Fibroblast of skin of left quadriceps (primary cell): ENCODE data around the gene ADIPOR2.
"Not testable (repeated sequence)": the region's sequence is repeated elsewhere in the genome, so short reads cannot be mapped to it uniquely, and the experiment has no call there.

Source experiments
- DNase-seq, 2 experiments: peaks; one replicate each; pipeline ENCODE4 v3.0.0-alpha.2; 2013; ENCODE audit warnings: low read depth in 2 of 2

ADIPOR2 gene

DNA sequence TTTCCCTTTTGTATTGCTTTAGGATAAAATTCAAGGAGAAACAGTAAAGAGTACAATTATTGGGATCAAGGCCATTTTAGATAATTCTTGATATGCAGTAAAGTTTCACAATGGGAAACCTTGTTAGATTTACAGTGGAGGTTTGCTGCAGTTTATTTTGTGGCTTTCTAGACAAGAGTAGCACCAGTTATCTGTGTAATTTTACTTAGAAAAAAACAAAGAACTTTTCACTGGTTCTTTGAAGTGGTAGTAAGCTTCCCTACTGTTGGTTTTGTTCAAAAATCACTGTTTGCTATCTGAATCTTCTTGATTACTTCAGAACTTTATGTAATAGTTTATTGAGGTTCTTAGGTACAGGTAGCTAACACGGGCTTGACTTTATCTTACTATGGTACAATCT, 42.0 kb downstream of the ADIPOR2 start:
- no peak for DNase-seq

DNA sequence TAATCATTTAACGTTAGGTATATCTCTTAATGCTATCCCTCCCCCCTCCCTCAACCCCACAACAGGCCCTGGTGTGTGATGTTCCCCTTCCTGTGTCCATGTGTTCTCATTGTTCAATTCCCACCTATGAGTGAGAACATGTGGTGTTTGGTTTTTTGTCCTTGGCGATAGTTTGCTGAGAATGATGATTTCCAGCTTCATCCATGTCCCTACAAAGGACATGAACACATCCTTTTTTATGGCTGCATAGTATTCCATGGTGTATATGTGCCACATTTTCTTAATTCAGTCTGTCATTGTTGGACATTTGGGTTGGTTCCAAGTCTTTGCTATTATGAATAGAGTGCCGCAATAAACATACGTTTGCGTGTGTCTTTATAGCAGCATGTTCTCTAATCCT, 42.8 kb downstream of the ADIPOR2 start:
- DNase-seq, result not testable (repeated sequence)

DNA sequence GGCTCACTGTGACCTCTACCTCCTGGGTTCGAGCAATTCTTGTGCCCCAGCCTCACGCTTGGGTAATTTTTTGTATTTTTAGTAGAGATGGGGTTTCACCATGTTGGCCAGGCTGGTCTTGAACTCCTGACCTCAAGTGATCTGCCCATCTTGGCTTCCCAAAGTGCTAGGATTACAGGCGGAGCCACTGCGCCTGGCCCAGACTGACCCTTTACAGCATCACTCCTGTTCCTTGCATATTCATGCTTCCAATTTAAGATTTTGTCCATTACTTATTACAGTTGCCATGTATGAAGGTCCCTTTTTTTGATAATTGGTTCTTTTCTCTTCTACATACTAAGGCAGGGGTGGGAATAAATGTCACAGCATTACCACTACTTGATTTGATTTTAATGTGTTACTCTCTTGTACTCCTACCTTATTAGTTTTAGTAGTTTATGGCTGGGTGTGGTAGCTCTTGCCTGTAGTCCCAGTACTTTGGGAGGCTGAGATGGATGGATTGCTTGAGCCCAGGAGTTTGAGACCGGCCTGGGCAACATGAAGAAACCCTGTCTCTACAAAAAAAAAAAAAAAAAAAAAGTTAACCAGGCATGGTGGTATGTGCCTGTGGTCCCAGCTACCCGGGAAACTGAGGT, 46.9 kb downstream of the ADIPOR2 start:
- DNase-seq, result no peak

DNA sequence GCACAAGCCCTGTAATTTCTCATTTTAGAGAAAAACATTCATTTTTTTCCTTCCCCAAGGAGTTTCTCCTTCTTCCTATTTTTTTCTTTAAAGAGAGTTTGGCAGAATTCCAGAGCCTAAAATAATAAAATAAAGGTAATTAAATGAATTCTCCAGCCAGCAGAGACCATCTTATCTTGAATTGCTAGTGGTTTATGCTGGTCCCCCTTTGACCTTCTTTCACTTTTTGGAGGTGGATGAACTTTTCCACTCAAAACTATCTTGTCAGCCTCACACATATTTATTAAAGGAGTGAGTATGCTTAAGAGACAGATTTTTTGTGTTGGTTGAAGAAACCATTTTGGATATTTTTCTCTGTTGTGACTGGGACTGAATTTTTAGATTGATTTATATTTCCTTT, 47.6 kb downstream of the ADIPOR2 start:
- DNase-seq, result no peak

DNA sequence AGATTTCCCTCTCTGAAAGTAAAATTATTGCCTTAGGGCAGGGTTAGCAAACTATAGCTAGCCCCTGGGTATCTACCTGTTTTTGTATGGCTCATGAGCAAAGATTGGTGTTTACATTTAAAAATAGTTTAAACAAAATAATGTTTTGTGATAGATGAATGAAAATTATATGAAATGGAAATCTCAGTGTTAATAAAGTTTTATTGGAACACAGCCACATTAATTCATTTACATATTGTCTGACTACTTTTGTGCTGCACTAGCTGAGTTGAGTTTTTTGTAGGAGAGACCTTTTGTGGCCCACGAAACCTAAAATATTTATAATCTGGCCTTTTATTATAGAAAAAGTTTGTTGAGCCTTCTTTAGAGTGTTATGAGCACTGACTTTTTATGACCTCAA, 48.5 kb downstream of the ADIPOR2 start:
- no peak for DNase-seq

DNA sequence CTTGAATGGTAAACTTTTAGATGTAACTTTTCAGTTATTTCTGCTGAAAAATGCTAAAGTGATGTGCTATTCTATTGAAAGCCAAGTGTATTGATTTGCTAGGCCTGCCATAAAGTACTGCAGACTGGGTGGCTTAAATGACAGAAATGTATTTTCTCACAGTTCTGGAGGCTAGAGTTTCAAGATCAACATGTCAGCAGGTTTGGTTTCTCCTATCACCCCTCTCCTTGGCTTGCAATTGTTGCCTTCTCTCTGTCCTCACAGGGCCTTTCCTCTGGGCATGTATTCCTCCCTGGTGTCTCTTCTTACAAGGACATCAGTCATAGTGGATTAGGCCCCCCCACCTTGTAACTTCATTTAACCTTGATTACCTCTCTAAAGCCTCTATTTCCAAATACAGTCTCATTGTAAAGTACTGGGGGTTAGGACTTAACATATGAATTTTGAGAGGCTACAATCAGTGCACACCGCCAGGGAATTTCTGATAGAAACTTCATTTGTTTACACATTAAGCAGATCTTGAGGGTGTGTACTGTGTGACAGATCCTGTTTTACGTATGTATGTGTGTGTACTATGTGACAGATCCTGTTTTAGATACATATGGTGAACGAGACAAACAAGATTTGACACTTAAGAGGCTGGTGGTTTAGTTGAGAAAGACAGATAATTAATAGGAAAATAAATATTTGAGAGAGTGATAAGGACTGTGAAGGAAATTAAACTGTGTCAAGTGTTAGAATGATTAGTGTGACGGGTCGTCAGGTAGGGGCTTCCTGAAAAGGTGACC, 49.5 kb downstream of the ADIPOR2 start:
- no peak for DNase-seq

DNA sequence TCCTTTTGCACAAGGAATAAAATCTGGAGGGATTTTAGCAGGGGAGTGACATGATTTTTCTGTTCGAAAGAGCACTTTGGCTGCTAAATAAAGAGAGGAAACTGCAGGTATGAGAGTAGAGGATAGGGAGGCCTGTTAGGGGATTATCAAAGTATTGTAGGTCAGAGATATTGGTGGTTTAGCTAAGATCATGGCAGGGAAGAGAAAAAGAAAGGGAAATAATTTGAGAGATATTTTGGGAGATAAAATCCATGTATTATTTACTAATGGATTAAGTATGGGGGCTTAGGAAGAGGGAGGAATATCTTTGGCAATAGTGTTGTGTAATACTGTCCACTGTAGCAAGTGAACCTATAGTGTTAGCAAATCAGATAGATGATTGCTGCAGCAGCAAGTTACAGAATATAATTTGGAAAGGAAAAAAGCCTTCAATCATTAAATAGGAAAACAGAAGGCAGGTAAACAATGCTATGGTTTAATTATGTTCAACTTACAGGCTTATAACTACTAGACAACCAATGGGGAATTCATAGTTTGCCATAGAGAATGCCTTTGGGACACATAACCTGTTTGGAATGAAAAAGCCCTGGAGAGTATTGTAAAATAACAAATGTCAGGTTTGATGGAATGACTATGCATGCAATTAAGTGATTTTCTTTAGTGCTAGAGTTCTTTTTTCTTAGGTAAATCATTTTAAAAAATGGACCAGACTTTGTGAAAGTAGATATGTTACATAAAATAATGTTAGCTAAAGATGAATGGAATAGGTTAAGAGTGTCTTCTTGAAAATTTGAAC, 50.5 kb downstream of the ADIPOR2 start:
- no peak for DNase-seq

DNA sequence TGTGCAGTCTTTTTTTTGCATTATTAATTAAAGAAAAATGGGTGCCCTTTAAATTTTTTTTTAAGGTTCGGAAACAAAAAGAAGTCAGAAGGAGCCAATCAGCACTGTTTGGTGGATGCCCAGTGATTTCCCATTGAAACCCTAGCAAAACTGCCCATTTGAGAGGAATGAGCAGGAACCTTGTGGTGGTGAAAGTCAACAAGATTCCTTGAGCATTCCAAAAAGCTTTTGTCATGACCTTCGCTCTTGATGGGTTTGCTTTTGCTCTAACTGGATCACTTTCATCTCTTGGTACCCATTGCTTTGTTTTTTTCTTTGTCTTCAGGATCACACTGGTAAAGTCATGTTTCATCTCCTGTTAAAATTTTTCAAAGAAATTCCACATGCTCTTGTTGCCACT, 54.1 kb downstream of the ADIPOR2 start:
- no peak for DNase-seq

DNA sequence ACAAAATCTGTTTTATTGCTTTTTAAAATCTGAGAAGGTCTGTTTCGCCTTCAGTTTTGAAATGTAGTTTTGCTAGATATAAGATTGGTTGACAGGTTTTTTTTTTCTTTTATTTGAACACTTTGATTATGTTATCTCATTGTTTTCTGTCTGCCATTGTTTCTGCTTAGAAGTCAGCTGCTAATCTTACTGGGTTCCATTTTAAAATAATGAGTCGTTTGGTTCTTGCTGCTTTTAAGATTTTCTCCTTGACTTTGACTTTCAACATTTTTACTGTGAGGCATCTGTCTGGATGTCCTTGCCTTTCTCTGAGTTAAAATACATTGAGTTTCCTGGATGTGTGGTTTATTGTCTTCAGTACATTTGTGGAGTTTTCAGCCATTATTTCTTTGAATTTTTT, 56.7 kb downstream of the ADIPOR2 start:
- DNase-seq, result no peak

DNA sequence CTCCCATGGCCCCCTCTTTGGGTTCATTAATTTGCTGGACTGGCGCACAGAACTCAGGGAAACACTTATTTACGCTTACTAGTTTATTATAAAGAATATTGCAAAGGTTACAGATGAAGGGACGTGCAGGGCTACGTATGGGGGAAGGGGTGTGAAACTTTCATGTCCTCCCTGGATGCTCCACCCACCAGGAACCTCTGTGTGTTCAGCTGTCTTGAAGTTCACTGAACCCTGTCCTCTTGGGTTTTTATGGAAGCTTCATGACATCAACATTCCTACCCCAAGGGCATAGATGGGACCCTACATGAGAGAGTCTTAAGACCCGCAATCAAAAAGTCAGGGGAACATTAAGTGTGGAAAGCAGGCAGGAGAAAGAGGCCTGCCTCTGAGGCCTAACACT, 58.1 kb downstream of the ADIPOR2 start:
- DNase-seq, result no peak

DNA sequence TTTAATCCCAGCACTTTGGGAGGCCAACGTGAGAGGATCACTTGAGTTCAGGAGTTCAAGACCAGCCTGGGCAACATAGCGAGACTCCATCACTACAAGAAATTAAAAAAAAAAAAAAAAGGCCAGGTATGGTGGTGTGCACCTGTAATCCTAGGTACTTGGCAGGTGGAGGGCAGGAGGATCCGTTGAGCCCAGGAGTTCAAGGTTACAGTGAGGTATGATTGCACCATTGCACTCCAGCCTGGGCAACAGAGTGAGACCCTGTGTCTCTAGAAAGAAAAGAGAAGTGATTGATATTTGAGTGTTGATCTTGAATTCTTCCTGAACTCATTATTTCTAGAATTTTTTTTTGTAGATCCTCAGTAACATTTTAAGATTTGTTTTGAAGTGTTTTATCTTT, 59.4 kb downstream of the ADIPOR2 start:
- no peak for DNase-seq

DNA sequence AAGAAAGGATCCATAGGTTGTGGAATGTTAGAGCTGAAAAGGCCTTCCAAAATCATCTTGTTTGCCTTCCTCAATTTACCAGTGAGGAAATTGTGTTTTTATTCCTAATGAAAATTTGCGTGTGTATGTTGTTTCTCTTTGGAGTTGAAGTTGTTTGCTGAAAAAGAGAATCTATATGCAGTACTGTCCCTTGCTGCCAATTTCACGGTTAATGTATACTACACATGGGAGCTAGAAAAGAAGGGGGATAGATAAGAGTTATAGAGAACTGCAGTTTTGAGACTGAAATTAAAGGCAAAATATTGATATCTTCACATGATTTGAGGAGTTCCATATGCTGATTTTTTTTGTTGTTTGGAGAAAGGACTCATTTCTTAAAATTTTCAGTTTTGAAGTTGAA, 67.5 kb downstream of the ADIPOR2 start:
- no peak for DNase-seq

DNA sequence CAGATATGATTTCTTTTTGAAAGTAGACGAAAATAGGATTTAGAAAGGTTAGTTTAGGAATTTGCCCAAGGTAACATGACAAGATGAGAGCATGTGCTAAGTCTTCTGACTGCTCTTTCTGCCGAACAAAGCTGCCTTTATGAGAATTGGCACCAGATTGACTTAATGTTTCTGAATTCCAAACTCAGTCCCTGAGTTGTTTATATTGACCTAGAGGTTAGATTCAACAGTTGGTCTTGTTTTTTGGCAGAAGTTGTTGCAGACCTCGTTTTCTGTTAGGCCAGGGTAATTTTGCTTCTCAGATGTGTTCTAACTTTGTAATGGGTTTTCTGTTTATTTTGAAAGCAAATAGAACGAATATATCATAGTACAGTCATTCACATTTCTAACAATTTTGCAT, 68.0 kb downstream of the ADIPOR2 start:
- no peak for DNase-seq

DNA sequence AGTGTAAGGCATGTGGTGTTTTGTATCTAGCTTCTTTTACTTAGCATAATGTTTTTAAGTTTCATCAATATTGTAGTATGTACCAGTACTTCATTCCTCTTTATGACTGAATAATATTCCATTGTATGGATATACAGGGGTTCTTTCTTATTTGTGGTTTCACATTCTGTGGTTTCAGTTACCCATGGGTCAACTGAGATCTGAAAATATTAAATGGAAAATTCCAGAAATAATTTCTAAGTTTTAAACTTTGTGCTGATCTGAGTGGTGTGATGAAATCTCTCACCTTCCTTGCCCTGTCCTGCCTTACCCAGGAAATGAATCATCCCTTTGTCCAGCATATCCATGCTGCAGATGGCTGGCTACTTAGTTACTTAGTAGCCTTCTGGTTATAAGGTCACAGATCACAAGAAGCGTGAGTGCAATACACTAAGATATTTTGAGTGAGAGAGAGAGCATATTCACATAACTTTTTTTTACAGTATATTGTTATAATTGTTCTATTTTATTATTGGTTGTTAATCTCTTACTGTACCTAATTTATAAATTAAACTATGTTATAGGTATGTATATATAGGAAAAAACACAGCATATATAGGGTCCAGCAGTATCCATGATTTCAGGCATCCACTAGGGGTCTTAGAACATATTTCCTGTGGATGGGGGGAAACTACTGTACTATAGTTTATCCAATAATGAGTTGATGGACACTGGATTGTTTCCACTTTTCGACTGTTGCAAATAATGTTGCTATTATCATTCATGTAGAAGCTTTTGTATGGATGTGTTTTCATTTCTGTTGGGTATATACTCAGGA, 69.9 kb downstream of the ADIPOR2 start:
- no peak for DNase-seq

DNA sequence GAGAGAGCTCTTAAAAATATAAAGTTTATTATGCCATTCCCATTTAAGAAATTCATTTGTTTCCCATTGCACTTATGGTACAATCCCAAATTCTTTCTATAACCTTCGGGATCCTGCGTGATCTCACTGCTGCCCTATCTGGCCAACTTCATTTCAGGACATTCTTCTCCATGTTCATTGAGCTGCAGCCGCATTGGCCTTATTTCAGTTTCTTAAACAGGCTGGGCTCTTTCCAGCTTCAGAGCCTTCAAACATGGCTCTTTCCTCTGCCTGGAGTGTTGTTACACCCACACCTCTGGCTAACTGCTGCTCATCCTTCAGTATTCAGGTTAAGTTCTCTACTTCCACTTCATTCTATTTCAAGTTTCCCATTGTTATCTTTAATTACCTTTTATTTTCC, 71.0 kb downstream of the ADIPOR2 start:
- DNase-seq, result no peak

DNA sequence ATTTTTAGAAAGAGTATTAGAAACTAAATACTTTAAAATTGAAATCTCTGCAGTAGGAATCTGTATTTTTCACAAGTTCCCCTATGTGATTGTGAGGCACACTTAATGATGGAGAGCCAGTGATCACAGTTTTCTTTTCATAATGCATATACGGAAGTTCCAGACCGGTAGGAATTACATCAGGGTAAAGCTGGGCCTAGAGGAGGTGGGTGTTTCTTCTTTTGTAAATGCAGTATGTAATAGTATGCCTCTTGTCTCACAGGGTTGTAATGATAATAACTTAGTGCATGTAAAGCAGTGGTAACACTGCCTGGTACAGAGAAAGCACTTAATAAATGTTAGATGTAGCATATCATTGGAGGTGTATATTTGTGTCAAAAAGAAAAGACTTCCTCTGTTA, 72.3 kb downstream of the ADIPOR2 start:
- no peak for DNase-seq

DNA sequence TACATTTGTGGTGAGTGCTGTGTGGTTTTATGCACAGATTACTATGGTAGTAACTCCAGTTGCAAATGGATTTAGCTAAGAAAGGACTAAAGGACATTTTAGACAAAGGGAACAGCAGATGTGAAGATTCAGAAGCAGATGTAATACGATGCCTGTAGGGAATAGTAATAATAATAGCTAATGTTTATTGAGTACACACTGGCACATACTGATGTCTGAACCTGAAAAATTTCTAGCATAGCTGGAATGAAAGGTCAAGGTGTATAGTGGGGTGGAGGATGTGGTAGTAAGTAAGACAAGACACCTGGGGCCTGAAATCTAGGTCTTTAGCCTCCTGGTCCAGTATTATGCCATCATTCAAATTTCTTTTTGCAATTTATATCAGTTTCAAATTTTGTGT, 75.2 kb downstream of the ADIPOR2 start:
- DNase-seq, result no peak

DNA sequence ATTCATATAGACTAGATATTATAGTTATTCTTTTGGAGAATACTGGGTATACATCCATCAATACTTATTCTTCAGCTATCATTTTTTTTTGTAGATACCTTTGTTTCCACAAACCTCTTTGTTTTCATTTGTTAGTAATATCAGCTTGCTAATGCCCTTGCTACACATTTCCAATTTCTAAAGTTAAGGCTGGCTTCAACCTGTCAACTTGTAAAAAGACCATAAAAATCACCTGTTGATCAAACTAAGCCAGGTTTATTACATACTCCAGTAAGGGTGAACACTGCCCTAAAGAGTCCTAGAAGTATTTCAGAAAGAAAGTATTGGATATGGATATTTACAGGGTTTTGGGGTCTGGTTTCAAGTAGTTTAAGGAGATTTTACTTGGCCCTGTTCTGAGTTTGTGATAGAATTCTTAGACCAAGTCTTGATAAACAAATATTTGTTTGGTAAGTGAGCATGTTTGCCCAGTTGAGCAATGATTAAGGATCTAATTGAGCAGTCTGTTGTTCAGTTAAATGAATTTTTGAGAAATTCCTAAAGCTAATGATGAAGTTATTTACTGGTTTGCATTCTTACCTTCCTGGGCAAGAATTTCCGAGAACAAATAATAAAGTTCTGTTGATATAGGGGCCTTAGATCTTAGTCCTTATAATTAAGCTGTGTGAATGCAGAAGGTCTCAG, 76.7 kb downstream of the ADIPOR2 start:
- DNase-seq, result no peak

DNA sequence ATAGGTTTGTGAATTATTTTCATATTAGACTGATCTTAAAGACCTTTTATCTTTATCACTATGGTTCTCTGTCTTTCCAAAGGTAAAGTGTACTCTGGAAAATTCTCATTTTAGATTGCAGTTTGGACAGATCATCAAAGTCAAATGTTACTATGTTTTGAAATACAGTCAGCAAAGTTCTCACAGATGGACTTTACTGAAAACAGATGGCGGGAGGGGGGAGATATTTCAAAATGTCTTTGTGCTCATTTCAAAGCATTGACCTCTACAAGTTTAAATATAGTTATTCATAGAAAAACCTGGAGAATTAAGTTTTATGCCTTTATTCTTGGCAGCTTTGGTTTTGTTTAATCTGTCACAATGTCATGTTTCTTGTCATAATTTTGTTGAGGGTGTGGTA, 77.7 kb downstream of the ADIPOR2 start:
- DNase-seq, result no peak

DNA sequence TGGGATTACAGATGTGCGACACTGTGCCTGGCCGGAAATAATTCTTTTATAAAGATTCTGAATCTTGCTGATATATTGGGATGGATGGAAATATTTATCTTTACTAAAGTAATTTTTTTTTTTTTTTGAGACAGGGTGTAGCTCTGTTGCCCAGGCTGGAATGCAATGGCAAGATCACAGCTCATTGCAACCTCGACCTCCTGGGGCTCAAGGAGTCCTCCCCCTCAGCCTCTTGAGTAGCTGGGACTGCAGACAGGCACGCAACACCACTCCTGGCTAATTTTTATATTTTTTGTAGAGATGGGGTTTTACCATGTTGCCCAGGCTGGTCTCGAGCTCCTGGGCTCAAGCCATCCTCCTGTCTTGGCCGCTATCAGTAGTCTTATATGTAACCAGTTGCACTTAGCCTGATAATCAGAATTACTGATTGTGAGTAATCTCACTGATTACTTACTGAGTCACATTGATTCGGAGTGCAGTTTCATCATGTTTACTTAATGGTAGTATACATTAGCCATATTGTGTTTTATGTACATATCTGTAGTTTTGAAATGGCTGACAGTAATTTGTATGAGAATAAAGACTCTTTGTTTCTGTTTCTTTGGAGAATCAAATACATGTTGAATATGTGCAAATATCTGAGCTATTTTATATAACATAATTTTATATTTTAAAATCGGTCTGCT, 79.1 kb downstream of the ADIPOR2 start:
- DNase-seq, result no peak
